Stimulated activated CD8-positive, alpha-beta memory T cell treated with anti-CD3 and anti-CD28 coated beads, Interleukin-4, amount 100 ng/mL, for 48 hours (primary cell): ENCODE results near the gene THAP2.

Experiments used
- DNase-seq: peaks from one replicate; pipeline ENCODE4 v3.0.0-alpha.2; 2020

The THAP2 gene

DNA sequence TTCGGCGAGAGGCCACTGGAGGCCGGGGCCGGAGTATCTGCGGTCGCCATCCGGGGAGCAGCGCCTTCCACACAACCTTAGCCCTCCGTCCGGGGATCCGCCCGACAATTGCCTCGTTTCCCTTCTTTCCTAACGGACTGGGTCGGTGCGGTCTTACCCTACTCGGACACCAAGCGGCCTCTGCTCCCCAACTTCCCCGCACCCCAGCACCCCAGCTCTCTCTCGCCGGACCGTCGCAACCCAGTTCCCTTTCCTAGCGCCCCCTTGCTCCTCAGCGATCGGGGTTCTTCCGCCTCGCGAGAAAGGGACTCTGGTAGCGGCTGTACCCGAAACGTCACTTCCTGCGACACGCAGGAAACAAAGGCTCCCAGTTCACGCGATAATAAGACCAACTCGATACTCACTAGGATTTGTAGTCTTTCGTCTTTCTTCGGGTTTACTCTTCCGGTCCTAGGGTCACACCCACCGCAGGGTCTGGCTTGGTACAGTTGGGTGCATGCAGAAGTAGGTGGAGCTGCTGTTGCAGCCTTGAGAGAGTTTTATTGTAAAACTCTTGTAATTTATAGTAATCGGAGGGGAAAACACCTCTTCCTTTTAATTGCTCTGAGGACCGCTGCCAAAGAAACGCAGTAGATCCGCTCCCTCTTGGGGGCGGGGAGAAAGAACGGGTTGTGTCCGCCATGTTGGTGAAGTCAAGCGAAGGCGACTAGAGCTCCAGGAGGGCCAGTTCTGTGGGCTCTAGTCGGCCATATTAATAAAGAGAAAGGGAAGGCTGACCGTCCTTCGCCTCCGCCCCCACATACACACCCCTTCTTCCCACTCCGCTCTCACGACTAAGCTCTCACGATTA, at the start of gene THAP2, which contains the start of gene ZFC3H1:
Gene THAP2, plus strand, starts transcription at position 741 of the 850 bp plus-strand sequence. CDS start 209 bp downstream, outside the sequence.
Gene ZFC3H1, minus strand, starts transcription at position 288 of the 850 bp plus-strand sequence. Its CDS starts 238 bp downstream, at position 50.
- DNase-seq, result peak; percentile 88

DNA sequence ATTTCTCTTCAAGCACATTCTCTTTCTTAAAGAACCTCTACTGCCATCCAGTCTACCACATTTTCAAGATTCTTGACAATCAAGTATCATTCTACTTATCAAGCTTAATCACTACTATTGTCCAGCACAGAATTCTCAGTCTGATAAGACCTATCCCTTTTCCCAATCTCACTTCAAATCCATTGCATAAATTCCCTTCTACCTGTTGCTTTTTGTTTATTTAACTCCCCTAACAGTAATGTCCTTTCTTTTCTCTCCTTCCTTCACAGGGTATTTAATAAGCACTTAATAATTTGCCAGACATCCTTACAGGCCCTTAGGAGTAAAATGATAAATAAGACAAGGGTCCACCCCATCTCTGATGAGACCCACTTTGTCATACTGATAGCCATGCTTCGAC, 42.2 kb upstream of the THAP2 start:
- DNase-seq, result no peak

DNA sequence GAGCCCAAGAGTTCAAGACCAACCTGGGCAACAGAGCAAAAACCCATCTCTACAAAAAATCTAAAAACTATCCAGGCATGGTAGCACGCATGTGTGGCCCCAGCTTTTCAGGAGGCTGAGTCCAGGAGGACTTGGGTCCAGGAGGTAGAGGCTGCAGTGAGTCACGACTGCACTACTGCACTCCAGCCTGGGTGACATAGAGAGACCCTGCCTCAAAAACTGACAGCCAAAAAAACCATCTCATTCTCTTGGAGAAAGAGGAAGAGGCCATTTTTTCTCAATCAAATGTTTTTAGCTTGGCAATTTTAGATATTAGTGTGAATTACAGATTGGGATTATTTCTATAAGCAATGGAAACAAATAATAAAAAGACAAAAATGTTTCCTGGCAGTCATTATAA, 38.6 kb upstream of the THAP2 start:
- no peak for DNase-seq

DNA sequence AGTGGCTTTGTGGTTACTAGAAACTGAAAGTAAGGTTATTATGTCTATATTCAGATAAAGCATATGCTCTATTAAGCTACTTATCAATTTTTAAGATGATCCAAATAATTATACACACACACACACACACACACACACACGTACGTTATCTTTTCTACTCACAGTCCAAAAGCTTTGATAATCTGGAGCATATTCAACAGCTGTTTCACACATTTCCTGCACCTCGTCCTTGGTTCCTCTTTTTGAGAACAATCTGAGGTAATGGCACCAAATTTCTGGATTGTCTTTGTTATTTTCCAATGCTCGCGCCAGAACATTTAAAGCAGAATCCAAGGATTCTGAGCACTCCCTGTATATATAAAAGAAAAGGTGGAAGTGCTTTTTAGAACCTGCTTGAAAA, 38.0 kb upstream of the THAP2 start:
- no peak for DNase-seq

DNA sequence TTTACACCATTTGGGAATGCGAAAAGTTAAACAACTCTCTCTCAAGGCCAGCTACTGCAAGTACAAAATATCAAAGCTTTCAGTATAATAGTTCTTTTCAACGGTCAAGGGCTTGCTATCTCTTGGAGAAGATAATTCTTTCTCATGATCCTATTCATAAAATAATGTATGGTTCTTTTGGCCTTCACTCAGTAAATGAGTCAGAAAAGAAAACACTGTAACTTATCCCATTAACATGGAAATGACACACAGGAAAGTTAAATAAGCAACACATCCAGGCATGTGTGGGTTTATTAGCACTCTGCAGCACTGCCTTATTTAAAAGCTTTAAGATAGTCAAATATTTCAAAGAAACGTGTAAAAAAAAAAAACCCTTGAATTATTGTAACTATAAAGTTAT, 37.3 kb upstream of the THAP2 start:
- no peak for DNase-seq

DNA sequence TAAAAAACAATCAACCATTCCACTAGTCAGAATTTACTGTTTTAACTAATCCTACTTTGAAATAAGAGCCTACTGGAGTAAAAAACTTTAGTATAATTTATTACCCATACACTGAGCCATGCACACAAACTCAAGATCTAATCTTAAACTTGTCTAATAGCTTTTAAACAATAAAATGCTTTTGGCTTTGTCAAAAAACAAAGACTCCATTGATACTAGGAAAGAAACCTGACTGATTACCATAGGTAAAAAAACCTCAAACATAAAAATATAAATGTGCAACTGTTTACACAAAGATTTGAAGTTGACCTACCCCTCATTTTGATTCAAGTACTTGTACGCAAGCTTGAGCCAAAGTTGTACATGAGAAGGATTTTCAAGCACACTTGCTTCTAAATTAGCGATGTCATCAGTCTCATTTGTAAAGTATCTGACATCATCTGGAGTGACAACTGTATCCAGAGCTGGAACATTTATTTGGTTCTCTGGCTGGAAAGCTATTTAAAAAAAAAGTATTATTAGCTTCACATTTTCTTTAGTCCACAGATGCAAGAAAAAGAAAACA, 36.6 kb upstream of the THAP2 start:
- no peak for DNase-seq

DNA sequence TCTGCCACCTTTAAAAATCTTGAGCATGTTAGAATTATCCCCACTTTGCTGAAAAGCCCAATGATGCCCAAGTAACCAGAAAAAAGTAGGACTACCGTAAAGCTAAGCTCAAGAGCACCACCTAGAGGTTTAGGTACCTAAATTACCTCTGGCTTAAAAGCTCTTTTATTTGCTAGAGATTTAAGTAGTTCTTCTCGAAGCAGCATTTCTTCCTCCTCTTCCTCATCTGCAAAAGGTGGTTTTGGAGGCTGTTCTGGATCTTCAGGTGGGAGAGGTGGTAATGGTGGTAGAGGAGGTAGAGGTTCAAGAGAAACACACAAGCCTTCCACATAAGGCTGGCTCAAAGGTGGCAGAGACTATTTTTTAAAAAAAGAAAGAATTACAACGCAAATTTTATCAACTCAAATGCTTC, 27.4 kb upstream of the THAP2 start:
- DNase-seq, result no peak

DNA sequence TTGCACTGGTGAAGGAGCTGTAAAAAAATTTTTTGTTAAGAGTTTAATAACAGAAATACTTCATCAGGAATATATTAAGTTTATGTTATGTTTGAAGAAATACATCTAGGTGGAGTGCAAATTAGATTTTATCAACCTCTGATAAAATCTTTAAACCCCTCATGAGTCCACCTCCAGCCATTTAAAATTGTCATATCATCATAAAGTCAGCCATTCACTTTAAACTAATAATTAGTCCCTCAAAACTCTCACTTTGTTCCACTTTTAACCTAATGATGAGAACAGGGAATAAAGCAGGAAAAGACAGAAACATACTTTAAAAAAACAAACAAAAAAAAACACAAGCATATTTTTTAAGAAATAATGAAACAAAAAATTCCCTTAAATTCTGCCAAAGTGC, 25.6 kb upstream of the THAP2 start:
- no peak for DNase-seq

DNA sequence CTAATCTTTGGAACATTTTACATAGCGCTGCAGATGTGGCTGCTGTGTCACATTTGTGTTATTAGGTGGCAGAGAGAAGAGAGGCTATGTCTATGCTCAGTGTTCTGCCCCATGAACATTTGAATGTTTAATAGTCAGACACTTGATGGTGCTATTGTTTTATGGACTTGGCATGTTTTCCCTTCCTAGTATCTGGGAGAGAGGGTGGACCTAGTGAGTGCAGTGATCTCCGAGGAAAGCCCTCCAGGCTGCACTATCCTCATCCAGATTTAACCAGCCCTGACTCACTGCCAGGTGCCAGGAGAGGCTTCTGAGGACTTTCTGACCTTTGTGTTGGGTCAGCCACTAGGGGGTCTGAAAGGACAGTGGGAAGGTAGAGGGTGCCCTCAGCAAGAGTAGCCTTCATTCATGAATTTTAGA, 24.8 kb upstream of the THAP2 start:
- no peak for DNase-seq

DNA sequence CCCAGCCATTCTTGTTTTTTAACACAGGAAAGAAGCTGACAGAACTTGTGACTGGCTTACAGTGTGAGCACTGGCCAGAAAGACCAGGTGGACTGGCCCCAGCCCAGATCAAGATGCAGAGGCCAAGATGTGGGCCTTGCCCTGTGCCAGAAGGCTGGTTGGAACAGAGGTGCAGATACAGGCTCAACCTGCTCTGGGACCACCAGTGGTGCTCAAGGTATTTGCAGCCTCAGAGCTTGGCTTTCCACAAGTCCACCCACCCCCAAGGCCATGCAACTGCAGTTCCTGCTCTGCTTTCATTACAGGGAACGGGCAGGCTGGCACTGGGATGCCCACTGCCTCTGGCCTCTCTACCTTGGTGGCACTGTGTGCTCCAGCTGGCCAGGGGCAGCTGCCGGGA, 23.8 kb upstream of the THAP2 start:
- DNase-seq, result no peak

DNA sequence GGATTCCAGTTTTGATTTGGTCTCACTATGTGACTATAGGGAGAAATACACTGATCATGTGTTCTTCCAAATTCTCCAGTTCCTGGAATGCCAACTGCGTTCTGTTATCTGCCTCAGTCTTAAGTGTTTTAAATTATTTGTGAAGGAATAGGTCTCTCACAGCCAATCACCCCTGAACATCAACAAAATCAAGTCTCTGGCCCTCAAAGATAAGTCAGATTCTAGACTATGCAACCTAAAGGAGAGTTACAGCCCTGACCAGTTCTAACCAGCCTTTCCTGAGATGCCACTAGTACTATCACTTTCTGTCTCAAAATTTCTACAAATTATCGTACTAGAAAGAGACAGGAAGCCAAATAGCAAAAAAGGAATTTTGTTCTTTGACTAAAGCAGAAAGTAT, 22.7 kb upstream of the THAP2 start:
- DNase-seq, result no peak

DNA sequence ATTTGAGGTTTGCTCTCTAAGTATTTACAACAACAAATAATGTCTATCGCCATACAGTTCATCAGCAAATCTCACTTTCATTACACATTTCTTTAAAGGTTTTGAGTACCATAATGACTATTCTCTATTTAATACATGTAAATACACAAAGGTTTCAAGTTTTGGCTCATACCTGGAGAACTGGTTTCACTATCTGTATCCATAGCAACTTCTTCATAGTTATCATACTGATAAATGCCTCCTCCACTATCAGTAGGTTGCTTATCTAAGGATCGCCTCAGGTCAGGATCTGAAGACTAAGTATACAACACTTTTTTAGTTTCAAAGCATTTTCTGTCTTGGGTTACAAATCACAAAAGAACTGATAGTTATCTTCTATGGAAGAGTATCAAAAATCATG, 21.8 kb upstream of the THAP2 start:
- DNase-seq, result no peak

DNA sequence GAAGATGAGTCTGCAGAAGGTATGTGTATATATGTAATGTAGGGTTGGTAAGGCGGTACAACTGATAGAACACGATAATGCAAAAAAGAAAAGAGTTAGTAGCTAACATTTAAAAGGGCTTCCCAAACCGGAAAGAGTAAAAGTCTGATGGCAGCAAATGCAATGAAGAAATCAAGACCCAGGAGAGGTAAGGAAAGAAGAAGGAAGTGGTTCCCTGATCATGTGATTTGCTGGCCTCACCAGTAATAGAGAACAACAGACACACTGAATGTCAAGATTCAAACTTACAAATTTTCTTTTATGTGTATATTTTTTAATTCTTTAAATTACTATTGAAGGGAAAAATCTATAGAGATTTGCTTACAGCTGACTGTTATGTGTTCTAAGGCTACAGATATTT, 18.8 kb upstream of the THAP2 start:
- no peak for DNase-seq

DNA sequence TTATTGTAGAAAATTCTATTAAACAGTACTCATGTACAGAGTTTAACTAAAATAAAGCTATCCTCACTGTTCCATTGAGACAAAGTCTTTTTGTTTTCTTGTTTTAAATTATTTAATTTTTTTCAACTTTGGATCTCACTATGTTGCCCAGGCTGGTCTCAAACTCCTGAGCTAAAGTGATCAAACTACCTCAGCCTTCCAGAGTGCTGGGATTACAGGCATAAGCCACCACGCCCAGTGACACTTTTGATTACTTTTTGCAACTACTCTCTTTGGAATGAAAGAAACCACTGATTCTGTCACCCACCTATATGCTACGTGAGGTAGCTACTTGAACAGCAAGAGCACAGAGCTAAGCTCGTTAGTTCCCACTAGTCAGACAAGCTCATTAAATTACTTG, 17.6 kb upstream of the THAP2 start:
- DNase-seq, result no peak

DNA sequence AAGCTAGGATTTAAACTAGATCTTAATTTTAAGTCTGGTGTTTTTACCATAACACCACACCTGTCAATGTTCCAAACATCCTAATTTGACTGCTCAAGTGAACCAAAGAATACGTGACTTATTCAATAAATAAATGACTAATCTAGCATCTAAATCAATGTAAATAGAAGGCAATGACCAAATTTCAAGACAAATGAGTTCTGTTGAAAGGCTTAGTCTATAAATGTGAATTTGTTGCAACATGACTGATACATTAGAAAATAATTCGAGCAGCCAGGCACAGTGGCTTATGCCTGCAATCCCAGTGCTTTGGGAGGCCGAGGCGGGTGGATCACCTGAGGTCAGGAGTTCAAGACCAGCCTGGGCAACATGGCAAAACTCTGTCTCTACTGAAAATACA, 15.6 kb upstream of the THAP2 start:
- no peak for DNase-seq

DNA sequence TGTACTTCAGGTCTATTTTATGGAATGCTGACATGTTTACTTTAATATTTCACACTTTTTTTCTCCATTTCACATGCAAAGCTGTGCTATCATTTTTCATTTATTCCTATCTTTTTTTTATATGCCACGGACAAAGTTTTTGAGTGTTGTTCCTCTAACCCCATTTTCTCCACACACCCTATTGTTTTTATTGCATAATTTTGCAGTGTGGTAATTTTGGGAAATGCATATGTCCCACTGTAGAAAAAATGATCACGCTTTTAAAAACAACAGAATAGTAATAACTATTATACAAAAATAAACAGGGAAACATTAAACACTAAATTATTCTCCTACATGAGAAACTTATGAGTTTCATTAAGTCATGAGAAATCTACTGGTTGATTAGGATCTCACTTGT, 14.7 kb upstream of the THAP2 start:
- no peak for DNase-seq

DNA sequence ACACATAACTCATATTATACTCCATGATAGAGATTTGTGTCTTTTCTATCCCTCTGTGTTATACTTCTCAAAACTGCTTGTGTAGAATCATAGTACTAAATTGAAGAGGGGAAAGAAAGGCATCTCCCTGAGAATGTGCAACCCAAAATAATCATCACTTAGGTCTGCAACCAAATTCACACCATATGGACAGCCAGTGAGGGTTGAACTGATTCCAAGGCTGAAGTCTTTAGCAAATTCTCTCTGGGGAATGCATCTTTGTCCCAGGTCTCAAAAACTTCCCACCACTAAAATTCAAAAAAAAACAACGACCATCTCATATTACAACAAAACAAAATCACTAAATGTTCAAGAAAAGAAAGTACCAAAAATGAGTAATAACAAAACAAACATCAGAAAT, 11.4 kb upstream of the THAP2 start:
- DNase-seq, result no peak

DNA sequence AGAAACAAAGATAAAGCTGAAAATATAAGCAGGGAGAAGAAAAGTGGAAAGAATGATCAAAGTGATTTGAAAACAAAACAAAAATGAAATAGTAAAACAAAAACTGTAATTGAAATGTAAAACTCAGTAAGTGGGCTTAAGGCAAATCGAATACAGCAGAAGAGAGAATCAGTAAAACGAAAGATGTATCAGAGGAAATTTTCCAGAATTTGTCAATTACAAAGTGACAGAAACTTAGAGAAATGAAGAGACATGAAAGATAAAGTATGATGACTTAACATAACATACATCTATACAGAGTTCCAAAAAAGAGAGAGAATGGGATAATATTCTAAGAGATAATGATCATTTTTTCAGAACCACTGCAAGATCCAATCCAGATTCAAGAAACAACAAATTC, 11.0 kb upstream of the THAP2 start:
- DNase-seq, result no peak

DNA sequence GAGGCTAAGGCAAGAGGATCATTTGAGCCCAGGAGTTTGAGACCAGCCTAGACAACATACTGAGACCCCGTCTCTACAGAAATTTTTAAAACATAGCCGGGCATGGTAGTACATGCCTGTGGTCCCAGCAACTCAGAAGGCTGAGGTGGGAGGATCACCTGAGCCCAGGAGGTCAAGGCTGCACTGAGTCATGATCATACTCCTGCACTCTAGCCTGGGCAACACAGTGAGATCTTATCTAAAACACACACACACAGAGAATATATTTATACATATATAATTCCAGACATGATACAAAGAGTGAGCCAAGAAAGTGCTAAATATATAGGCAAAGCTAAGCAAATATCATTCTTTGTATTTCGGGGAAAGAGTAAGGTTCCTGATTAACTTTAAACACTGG, 9.9 kb upstream of the THAP2 start:
- no peak for DNase-seq

DNA sequence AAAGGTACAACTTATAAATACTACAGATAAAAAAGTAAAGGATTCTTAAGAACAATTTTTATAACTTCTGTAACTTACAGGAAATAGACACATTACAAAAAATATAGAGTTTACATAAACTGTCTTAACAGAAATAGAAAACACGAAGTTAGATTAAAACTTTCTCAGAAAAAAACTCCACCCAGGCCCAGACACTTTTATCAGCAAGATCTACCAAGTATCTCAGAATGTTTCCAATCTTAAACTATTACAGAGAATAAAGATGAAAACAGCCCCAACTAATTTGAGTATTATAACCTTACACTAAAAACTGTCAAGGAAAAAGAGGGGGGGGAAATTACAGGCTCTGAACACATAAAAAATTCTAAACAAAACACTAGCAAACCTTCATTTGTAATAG, 8.6 kb upstream of the THAP2 start:
- DNase-seq, result no peak

DNA sequence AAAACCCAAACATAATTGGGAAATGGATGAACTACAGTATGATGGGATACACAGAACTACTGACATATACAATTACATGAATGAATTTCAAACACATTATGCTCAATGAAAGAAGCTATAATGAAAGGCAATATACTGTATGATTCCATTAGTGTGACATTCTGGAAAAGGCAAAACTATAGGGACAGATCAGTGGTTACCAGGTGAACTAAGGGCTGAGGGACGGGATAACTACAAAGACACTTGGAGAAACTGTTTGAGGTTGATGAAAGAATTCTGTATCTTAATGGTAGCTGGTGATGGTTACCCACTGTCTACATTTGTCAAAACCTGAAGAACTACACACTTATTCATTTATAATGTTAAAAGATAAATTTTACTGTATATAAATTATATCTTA, 8.2 kb upstream of the THAP2 start:
- no peak for DNase-seq

DNA sequence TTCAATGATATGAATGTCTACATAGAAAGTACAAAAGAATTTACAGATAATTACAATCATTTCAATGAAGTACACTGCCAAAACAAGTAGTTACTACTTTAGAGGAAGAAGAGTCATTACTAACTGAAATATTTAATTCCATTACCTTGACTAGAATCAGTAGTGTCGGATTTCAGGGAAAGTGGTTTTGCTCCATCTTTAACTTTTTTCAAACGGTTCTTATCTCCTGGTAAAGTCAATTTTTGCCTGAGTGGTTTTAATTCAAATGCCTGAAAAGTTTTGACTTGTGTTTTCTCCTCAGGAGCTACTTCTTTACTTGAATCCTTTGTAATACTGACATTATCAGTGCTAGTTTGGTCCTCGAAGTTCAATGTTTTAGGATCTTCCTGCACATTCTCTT, 7.4 kb upstream of the THAP2 start:
- DNase-seq, result no peak

DNA sequence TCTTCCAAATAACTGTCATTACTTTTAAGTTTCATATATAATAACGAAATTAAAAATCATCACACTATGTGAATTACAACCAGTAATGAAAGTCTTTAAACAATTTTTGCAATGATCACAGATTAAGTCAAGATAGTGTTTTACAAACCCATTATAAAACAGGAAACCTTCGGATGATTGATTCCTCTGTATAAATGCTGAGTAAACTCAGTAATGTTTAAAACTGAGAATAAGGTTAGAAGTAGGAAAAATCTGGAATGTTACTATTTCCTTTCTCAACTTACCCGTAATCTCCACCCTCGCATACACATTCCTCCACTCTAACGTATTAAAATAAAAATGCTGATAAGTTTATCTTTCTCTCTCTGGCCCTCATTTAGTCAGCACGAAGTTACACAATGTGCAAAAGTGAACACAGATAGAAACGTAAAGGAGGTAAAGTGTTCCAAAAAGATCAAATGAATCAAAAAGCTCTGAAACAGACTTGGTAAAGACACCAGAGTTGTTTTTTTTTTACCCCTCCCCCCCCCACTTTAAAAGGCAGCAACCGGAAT, 2.0 kb upstream of the THAP2 start:
- no peak for DNase-seq

DNA sequence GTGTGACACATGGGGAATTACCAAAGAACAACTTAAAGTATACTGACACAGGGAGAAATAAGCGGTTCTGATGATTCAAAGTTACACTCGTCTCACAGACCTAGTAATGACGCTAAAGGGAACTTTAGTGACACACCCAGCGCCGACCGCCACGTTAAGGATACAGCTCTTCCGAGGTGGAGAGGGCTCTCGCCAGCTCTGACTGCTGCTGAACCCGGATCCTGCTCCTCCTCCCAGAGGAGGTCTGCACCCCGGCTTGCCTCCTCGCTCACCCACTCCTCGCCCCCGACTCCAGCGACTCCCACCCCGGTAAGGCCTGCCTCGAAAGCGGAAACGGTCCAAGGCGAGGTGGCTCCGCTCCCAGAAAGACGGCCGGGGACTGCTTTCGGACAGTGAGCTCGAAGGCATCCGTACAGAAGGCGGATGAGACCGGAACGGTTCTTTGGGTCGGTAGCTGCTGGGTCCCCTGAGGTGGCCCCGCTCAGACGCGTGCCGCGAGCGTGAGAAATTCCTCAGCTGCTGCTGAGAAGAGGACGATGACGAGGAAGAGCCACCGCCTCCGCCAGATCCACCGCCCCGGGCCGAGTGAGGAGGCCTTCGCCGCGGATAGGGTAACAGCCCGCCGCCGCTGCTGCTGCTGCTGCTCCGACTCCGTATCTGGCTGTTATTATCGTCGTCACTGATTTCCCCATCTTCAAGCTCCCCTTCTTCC, 1.1 kb upstream of the THAP2 start:
- peak; percentile 79 for DNase-seq
